ENCODE data around the gene ERCC5.

Gene ERCC5

DNA sequence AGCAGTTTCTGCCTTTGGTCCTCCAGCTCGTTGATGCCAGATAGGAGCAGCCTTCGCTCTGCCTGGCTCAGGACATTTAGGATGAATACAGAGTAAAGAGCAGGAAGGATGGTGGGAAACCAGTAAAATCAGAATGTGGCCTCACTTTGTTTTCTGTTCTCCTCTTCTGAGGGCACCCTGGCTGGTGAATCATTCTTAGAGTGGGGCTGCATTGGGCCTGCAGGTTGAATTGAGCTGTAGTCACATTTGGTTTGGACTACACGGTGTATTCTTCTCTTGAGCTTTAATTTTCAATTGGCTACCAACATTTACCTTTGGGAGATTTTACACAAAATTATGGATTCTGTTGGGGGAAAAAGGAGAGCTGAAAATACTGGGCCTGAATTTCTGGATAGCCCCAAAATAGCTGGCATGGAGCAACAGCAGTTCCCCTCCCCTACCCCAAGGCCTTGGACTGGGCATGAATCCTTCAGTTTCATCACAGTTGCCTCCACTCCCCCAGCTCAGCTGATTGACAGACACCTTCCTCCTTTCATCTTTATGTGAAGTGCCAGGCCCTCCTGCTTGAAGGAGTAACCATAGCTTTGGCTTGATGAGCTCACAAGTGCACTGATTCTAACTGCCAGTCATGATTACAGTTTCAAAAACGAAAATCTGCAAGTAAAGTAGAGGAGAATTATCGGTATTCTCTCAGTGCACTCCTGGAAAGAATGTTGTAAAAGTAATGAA is 24.3 kb downstream of the ERCC5 start:
- peaks cover 60% of the 10 kb centered on the region for H3K36me3 ChIP-seq (ENCODE audit: insufficient read depth, low read length)
- WGBS, result 67% methylated on average over 5 of the region's 5 CpGs

DNA sequence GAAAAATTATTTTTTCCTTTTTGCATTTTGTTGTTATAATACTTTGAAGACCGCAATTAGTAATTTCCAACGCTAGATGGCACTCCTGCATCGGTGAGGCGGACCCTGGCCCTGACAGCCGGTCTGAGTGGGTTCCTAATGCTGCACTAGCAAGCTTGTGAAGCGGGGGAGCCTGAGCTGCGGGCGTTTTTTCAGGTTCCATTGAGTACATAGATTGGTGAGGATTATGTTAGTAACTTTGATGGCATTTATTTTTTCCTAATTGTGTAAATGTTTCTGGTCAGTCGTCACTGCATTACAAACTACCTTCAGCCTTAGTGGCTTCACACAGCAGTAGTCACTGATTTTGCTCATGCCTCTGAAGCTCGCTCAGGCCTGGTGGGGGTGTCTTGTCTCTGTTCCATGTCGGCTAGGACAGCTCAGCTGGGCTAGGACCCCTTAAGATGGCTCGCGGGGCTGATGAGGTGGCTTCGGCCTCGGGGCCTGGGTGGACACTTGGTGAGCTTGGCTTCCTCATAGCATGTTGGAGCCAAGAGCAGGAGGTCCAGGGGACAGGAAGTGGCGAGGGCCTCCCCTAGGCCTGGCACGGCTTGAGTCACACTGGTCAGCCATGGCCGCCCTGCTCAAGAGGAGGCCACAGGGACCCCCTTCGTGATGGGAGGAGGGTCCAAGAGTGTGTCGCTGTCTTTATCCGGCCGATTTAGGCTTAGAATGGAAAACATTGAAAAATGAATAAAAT is 25.0 kb downstream of the ERCC5 start:
- H3K4me3 ChIP-seq (ENCODE audit: low read length), result no peak overlapping the region
- H3K27me3 ChIP-seq (ENCODE audit: insufficient read depth, low read length), result no peaks in the 10 kb centered on the region
- H3K9ac ChIP-seq (ENCODE audit: low read depth, low read length), result no peak overlapping the region
- H3K9me3 ChIP-seq (ENCODE audit: insufficient read depth, low read depth, low read length), result no peaks in the 10 kb centered on the region
- H3K36me3 ChIP-seq (ENCODE audit: insufficient read depth, low read length), result peaks cover 60% of the 10 kb centered on the region
- peaks cover 2% of the 10 kb centered on the region; the same call in 1 of the 2 replicates for H3K4me1 ChIP-seq (ENCODE audit: insufficient read depth, low read length)
- 64% methylated on average over 22 of the region's 22 CpGs for WGBS
- no peak overlapping the region for H3K27ac ChIP-seq (ENCODE audit: low read depth, low read length)

More for the DNA sequence above, 24.3 kb downstream of the ERCC5 start:
- no peak overlapping the region for H3K4me3 ChIP-seq (ENCODE audit: low read length)
- no peaks in the 10 kb centered on the region for H3K9me3 ChIP-seq (ENCODE audit: insufficient read depth, low read depth, low read length)
- H3K27me3 ChIP-seq (ENCODE audit: insufficient read depth, low read length), result no peaks in the 10 kb centered on the region
- 0 out of 2 replicates have a peak, but pooled peaks cover 1% of the 10 kb centered on the region for H3K4me1 ChIP-seq (ENCODE audit: insufficient read depth, low read length)
- no peak overlapping the region for H3K9ac ChIP-seq (ENCODE audit: low read depth, low read length)
- no peak overlapping the region for H3K27ac ChIP-seq (ENCODE audit: low read depth, low read length)

DNA sequence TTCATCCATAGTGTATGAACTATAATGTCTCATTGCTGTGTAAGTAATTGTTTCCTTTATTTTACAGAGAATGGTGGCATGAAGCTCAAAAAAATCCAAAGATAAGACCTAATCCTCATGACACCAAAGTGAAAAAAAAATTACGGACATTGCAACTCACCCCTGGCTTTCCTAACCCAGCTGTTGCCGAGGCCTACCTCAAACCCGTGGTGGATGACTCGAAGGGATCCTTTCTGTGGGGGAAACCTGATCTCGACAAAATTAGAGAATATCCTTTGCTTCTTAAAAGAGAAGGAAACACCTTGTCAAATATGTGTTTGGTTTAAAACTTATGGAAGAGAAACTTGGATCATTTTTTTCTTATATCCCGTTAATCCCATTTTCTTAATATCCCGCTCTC is 26.3 kb downstream of the ERCC5 start:
- H3K9ac ChIP-seq (ENCODE audit: low read depth, low read length), result no peak overlapping the region
- H3K36me3 ChIP-seq (ENCODE audit: insufficient read depth, low read length), result peaks cover 50% of the 10 kb centered on the region
- no peak overlapping the region for H3K4me3 ChIP-seq (ENCODE audit: low read length)
- H3K27me3 ChIP-seq (ENCODE audit: insufficient read depth, low read length), result no peaks in the 10 kb centered on the region
- WGBS, result 96% methylated on average over 5 of the region's 7 CpGs
- H3K4me1 ChIP-seq (ENCODE audit: insufficient read depth, low read length), result peaks cover 2% of the 10 kb centered on the region; the same call in 1 of the 2 replicates
- H3K9me3 ChIP-seq (ENCODE audit: insufficient read depth, low read depth, low read length), result no peaks in the 10 kb centered on the region
- H3K27ac ChIP-seq (ENCODE audit: low read depth, low read length), result no peak overlapping the region

DNA sequence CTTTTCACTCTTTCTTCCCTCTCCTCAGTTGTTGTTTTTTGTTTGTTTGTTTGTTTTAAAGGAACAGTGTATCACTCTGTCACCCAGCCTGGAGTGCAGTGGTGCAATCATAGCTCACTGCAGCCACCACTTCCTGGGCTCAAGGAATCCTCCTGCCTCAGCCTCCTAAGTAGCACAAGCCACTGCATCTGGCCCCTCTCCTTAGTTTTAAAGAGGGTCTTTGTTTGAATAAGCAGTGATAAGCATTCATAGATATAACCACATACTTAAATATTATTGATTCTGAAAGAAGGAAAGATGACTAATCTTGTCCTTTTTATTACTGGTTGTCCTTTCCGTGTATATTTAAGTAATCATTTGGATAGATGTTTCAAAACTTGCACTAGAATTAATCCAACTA is 26.7 kb downstream of the ERCC5 start:
- WGBS, result no CpG with 5 or more reads among the region's 1 CpG
- peaks cover 2% of the 10 kb centered on the region; the same call in 1 of the 2 replicates for H3K4me1 ChIP-seq (ENCODE audit: insufficient read depth, low read length)
- no peaks in the 10 kb centered on the region for H3K9me3 ChIP-seq (ENCODE audit: insufficient read depth, low read depth, low read length)
- H3K36me3 ChIP-seq (ENCODE audit: insufficient read depth, low read length), result peaks cover 46% of the 10 kb centered on the region
- no peak overlapping the region for H3K9ac ChIP-seq (ENCODE audit: low read depth, low read length)
- H3K27ac ChIP-seq (ENCODE audit: low read depth, low read length), result no peak overlapping the region
- no peaks in the 10 kb centered on the region for H3K27me3 ChIP-seq (ENCODE audit: insufficient read depth, low read length)
- H3K4me3 ChIP-seq (ENCODE audit: low read length), result no peak overlapping the region

DNA sequence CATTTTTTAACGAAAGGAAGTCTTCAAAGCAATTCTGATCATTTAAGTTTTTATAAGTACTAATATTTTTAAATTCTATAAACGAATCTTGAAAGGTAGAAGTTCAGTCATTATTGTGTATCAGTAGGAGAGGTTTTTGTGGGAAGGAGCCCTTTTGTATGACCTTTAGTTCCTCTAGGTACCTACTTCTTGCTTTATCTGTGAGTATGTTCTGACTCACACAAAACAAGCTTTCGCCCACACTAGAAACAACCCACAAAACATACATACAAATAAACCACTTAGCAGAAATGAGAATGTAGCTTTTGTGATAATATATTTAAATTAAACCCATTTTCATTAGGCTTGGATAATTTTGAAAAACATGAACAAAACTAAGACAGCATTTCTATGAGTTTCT is 27.8 kb downstream of the ERCC5 start:
- Histone ChIP-seq H3K27me3 (ENCODE audit: insufficient read depth, low read length) (no peaks in the 10 kb centered on the region), H3K27ac (ENCODE audit: low read depth, low read length) (no peak overlapping the region), H3K4me1 (ENCODE audit: insufficient read depth, low read length) (peaks cover 2% of the 10 kb centered on the region; the same call in 1 of the 2 replicates), H3K4me3 (ENCODE audit: low read length) (no peak overlapping the region), H3K36me3 (ENCODE audit: insufficient read depth, low read length) (peaks cover 39% of the 10 kb centered on the region), H3K9ac (ENCODE audit: low read depth, low read length) (no peak overlapping the region), H3K9me3 (ENCODE audit: insufficient read depth, low read depth, low read length) (no peaks in the 10 kb centered on the region)
- WGBS, result no CpG with 5 or more reads among the region's 3 CpGs

DNA sequence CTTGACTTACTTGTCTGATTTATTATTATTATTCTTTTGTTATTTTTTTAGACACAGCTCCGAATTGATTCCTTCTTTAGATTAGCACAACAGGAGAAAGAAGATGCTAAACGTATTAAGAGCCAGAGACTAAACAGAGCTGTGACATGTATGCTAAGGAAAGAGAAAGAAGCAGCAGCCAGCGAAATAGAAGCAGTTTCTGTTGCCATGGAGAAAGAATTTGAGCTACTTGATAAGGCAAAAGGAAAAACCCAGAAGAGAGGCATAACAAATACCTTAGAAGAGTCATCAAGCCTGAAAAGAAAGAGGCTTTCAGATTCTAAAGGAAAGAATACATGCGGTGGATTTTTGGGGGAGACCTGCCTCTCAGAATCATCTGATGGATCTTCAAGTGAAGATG is 29.4 kb downstream of the ERCC5 start:
- Histone ChIP-seq H3K4me3 (ENCODE audit: low read length) (no peak overlapping the region), H3K27ac (ENCODE audit: low read depth, low read length) (no peak overlapping the region), H3K36me3 (ENCODE audit: insufficient read depth, low read length) (peaks cover 34% of the 10 kb centered on the region), H3K9me3 (ENCODE audit: insufficient read depth, low read depth, low read length) (no peaks in the 10 kb centered on the region), H3K27me3 (ENCODE audit: insufficient read depth, low read length) (no peaks in the 10 kb centered on the region), H3K4me1 (ENCODE audit: insufficient read depth, low read length) (peaks cover 2% of the 10 kb centered on the region; the same call in 1 of the 2 replicates), H3K9ac (ENCODE audit: low read depth, low read length) (no peak overlapping the region)
- 91% methylated on average over 4 of the region's 4 CpGs for WGBS

DNA sequence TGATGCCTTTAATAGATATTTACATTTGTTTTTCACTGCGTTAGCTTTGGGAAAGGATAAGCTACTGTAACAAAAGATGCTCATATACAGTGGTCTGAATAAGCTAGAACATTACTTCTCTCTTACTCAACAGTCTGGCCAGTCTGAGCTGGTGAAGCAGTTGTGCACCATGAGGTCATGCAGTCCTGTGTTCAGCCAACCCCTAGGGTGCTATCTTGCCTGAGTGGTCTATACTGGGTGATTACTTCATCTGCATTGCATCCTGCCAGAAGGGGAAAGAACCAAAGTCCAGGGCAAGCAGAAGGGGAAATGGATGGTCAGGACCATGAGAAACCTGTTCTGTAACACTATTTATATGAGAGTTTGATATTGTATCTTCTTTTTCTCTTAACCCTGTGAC is 31.5 kb downstream of the ERCC5 start:
- no peaks in the 10 kb centered on the region for H3K27me3 ChIP-seq (ENCODE audit: insufficient read depth, low read length)
- no peak overlapping the region for H3K9ac ChIP-seq (ENCODE audit: low read depth, low read length)
- H3K36me3 ChIP-seq (ENCODE audit: insufficient read depth, low read length), result peaks cover 32% of the 10 kb centered on the region
- H3K4me1 ChIP-seq (ENCODE audit: insufficient read depth, low read length), result peaks cover 2% of the 10 kb centered on the region; the same call in 1 of the 2 replicates
- no peak overlapping the region for H3K4me3 ChIP-seq (ENCODE audit: low read length)
- H3K27ac ChIP-seq (ENCODE audit: low read depth, low read length), result no peak overlapping the region
- no peaks in the 10 kb centered on the region for H3K9me3 ChIP-seq (ENCODE audit: insufficient read depth, low read depth, low read length)
- 100% methylated on average over 1 of the region's 1 CpG for WGBS

DNA sequence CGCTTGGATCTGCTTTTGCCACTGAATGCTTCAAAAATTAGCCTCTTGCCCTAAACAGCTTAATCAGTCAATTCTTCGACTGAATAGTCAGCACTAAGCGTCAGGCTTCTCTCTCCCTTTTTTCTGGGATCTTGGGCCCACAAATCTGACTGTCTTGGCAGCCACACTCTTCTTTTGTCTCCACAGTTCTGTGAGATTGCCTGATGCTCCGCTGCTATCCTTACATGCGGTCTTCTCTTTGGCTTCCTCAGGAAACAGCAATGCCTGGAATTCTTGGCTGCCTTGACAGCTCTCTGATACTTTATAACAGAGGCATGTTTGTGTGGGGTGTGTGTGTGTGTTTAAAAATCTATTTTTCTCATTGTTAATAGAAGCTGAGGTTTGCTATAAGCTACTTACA is 32.6 kb downstream of the ERCC5 start:
- no peaks in the 10 kb centered on the region for H3K9me3 ChIP-seq (ENCODE audit: insufficient read depth, low read depth, low read length)
- peaks cover 20% of the 10 kb centered on the region for H3K36me3 ChIP-seq (ENCODE audit: insufficient read depth, low read length)
- H3K27me3 ChIP-seq (ENCODE audit: insufficient read depth, low read length), result no peaks in the 10 kb centered on the region
- WGBS, result 93% methylated on average over 5 of the region's 5 CpGs
- H3K9ac ChIP-seq (ENCODE audit: low read depth, low read length), result no peak overlapping the region
- H3K27ac ChIP-seq (ENCODE audit: low read depth, low read length), result no peak overlapping the region
- H3K4me1 ChIP-seq (ENCODE audit: insufficient read depth, low read length), result peaks cover 2% of the 10 kb centered on the region; the same call in 1 of the 2 replicates
- H3K4me3 ChIP-seq (ENCODE audit: low read length), result no peak overlapping the region

DNA sequence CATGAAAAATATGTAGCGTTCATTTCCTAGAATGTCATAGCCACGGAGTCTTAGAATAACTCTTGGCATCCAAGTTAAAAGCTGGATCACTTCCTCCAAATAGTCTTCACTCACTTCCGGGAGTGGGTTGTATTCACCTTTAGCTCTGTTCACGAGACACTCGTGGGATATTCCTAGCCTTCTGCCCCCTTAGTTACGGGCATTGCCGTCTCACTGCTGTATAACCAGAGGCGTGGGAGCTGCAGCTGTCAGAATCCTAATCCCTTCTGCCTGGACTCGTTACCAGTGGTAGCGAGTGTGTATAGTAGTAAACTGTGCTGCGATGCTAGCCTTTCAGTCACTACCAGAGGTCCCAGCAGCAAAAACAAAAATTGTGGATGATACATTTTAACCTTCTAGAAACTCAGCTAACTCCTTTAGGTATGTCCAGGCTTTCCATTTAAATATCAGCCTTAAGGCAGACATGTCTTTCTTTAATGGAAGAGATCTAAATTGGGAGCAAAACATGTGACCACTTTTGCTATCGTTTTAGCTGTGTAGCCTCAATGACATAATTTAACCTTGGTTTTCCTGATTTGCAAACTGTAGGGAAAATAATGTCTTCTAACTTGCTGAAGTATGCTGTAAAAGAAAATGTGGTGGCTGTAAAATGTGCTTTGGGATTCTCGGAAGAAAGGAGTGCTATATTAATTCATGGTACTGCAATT is 34.1 kb downstream of the ERCC5 start:
- H3K36me3 ChIP-seq (ENCODE audit: insufficient read depth, low read length), result peaks cover 11% of the 10 kb centered on the region
- H3K27ac ChIP-seq (ENCODE audit: low read depth, low read length), result no peak overlapping the region
- no peak overlapping the region for H3K9ac ChIP-seq (ENCODE audit: low read depth, low read length)
- 93% methylated on average over 13 of the region's 13 CpGs for WGBS
- no peaks in the 10 kb centered on the region for H3K9me3 ChIP-seq (ENCODE audit: insufficient read depth, low read depth, low read length)
- peaks cover 2% of the 10 kb centered on the region; the same call in 1 of the 2 replicates for H3K4me1 ChIP-seq (ENCODE audit: insufficient read depth, low read length)
- H3K4me3 ChIP-seq (ENCODE audit: low read length), result no peak overlapping the region
- no peaks in the 10 kb centered on the region for H3K27me3 ChIP-seq (ENCODE audit: insufficient read depth, low read length)

DNA sequence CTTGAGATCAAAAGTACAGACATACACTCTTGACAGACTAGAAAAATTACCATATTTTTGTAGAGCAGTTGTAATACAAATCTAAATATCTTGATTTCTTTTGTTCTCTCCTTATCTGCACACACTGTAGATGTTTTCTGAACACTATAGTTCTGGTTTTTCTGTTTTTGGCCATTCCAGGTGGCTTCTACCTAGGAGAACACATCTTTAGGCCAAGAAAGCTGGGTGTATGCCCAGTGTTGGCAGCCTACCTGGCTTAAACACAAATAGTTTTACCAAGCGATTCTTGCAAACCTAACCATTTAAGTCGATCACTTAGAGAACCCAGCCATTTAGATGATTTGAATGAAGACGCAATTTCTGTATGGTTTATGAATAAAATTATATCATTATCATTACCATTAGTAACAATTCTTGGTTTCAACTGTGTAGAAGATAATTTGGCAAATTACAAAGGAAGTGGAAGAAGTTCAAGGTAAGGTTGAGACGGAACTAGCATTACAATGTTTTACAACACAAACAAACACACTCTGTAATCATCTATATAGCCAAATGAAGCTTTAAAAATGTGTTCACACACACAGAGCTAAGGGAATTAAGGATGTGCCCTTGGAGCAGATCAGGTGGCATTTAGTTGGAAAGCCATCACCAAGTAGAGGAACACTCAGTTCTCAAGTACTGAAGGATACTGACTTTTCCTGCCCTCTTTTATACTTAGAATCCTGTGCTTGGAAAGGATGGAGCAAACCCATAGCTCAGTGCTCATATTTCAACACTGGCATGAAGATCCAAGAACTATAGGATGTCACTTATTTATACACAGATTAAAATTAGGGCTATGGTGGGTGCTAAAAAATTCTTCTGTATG is 36.2 kb downstream of the ERCC5 start:
- H3K36me3 ChIP-seq (ENCODE audit: insufficient read depth, low read length), result no peaks in the 10 kb centered on the region
- no peaks in the 10 kb centered on the region for H3K4me1 ChIP-seq (ENCODE audit: insufficient read depth, low read length)
- H3K4me3 ChIP-seq (ENCODE audit: low read length), result no peak overlapping the region
- no peak overlapping the region for H3K9ac ChIP-seq (ENCODE audit: low read depth, low read length)
- H3K9me3 ChIP-seq (ENCODE audit: insufficient read depth, low read depth, low read length), result no peaks in the 10 kb centered on the region
- 93% methylated on average over 1 of the region's 4 CpGs for WGBS
- no peak overlapping the region for H3K27ac ChIP-seq (ENCODE audit: low read depth, low read length)
- no peaks in the 10 kb centered on the region for H3K27me3 ChIP-seq (ENCODE audit: insufficient read depth, low read length)

Measured in HUES64 (cell line).